Measurements from ENCODE around the gene NAPSA.
"Not testable (repeated sequence)": the region's sequence is repeated elsewhere in the genome, so short reads cannot be mapped to it uniquely, and the experiment has no call there.

NAPSA gene

GRCh38 chr19:50331994-50332243 lies 33.5 kb downstream of the NAPSA start:
- no peak for DNase-seq (ENCODE audit: low read depth in 2 of 2)

- no peak for DNase-seq (ENCODE audit: low read depth in 2 of 2)
These were observed 34.0 kb downstream of the NAPSA start for GRCh38 chr19:50331221-50331993.

GRCh38 chr19:50330365-50331078 lies 34.9 kb downstream of the NAPSA start:
- DNase-seq (ENCODE audit: low read depth in 2 of 2) = peak; percentile 36 to 63

- not testable (repeated sequence) for DNase-seq (ENCODE audit: low read depth in 2 of 2)
These were observed 35.5 kb downstream of the NAPSA start for GRCh38 chr19:50329926-50330294.

GRCh38 chr19:50329146-50329925 lies 36.1 kb downstream of the NAPSA start, which contains the start of gene KCNC3:
KCNC3 (minus strand) TSS chr19:50329377; CDS start chr19:50329082, 295 bp downstream.
- DNase-seq (ENCODE audit: low read depth in 2 of 2) = peak; percentile 56 to 92

- no peak for DNase-seq (ENCODE audit: low read depth in 2 of 2)
These were observed 36.6 kb downstream of the NAPSA start for GRCh38 chr19:50328873-50329145.

- DNase-seq (ENCODE audit: low read depth in 2 of 2) = no peak
These were observed 37.1 kb downstream of the NAPSA start for GRCh38 chr19:50328224-50328872.

- no peak for DNase-seq (ENCODE audit: low read depth in 2 of 2)
These were observed 37.8 kb downstream of the NAPSA start for GRCh38 chr19:50327461-50328223.

- no peak for DNase-seq (ENCODE audit: low read depth in 2 of 2)
These were observed 38.4 kb downstream of the NAPSA start for GRCh38 chr19:50327013-50327412.

GRCh38 chr19:50326101-50326664 lies 39.3 kb downstream of the NAPSA start:
- DNase-seq (ENCODE audit: low read depth in 2 of 2) = no peak

- peak; percentile 31 to 36 for DNase-seq (ENCODE audit: low read depth in 2 of 2)
These were observed 39.9 kb downstream of the NAPSA start for GRCh38 chr19:50325310-50326100.

GRCh38 chr19:50324331-50324730 lies 41.1 kb downstream of the NAPSA start:
- DNase-seq (ENCODE audit: low read depth in 2 of 2) = no peak

GRCh38 chr19:50323782-50324133 lies 41.7 kb downstream of the NAPSA start:
- no peak for DNase-seq (ENCODE audit: low read depth in 2 of 2)

GRCh38 chr19:50322931-50323781 lies 42.3 kb downstream of the NAPSA start:
- DNase-seq (ENCODE audit: low read depth in 2 of 2) = no peak

- DNase-seq (ENCODE audit: low read depth in 2 of 2) = no peak
These were observed 43.2 kb downstream of the NAPSA start for GRCh38 chr19:50322234-50322633.

GRCh38 chr19:50321831-50322230 lies 43.6 kb downstream of the NAPSA start:
- DNase-seq (ENCODE audit: low read depth in 2 of 2) = no peak

GRCh38 chr19:50320596-50320995 lies 44.8 kb downstream of the NAPSA start:
- no peak for DNase-seq (ENCODE audit: low read depth in 2 of 2)

- no peak for DNase-seq (ENCODE audit: low read depth in 2 of 2)
These were observed 45.4 kb downstream of the NAPSA start for GRCh38 chr19:50320051-50320450.

GRCh38 chr19:50319156-50319555 lies 46.3 kb downstream of the NAPSA start:
- no peak for DNase-seq (ENCODE audit: low read depth in 2 of 2)

GRCh38 chr19:50318438-50318837 lies 47.0 kb downstream of the NAPSA start:
- no peak for DNase-seq (ENCODE audit: low read depth in 2 of 2)

Measured in stimulated activated CD8-positive, alpha-beta memory T cell treated with anti-CD3 and anti-CD28 coated beads, Interleukin-15, amount 100 ng/mL, for 4 hours (primary cell).